SU-DHL-6 (cell line): ENCODE data around the gene NPIPB2.

ENCODE experiments used
- H2AFZ ChIP-seq: fragments of 200-600 bp; sonication (generic); 2 replicates; pipeline ENCODE4 v1.6.1; 2014; ENCODE audit warnings: low read depth, mild to moderate bottlenecking, moderate library complexity, mixed read lengths, antibody characterized with exemption, low read length; ENCODE audit not compliant: severe bottlenecking
- H3F3A ChIP-seq: fragments of 200-600 bp; shearing (Covaris generic); 2 replicates; pipeline ENCODE4 v1.6.0; 2016; ENCODE audit warnings: antibody characterized with exemption, mild to moderate bottlenecking; ENCODE audit not compliant: insufficient read depth
- H3K27ac ChIP-seq: fragments of 200-600 bp; sonication (generic); 2 replicates; pipeline ENCODE4 v1.5.1; 2016; ENCODE audit warnings: low read depth, mild to moderate bottlenecking, low read length, moderate library complexity, mixed read lengths
- H3K27me3 ChIP-seq: fragments of 200-600 bp; sonication (generic), shearing (Covaris generic); 2 replicates; pipeline ENCODE4 v1.6.0; 2014; ENCODE audit warnings: mild to moderate bottlenecking, low read length
- H3K36me3 ChIP-seq: fragments of 200-600 bp; sonication (generic); 2 replicates; pipeline ENCODE4 v1.6.1; 2014; ENCODE audit warnings: mild to moderate bottlenecking, low read length, mixed read lengths
- H3K4me2 ChIP-seq: fragments of 300-600, 200-600 bp; shearing (Covaris generic), sonication (generic); 2 replicates; pipeline ENCODE4 v1.6.0; 2014; ENCODE audit warnings: low read length, low read depth, mild to moderate bottlenecking; ENCODE audit not compliant: poor library complexity, severe bottlenecking
- H3K4me3 ChIP-seq: fragments of 200-600 bp; sonication (generic); 2 replicates; pipeline ENCODE4 v1.5.1; 2014; ENCODE audit warnings: antibody characterized with exemption, low read length, mild to moderate bottlenecking, mixed read lengths; ENCODE audit not compliant: insufficient read depth, poor library complexity, severe bottlenecking
- H3K79me2 ChIP-seq: fragments of 200-600 bp; sonication (generic); 2 replicates; pipeline ENCODE4 v1.6.1; 2014; ENCODE audit warnings: mild to moderate bottlenecking, low read length, moderate library complexity; ENCODE audit not compliant: insufficient read depth
- H3K9ac ChIP-seq: fragments of 200-600 bp; sonication (generic); 2 replicates; pipeline ENCODE4 v1.7.0; 2014; ENCODE audit warnings: mild to moderate bottlenecking, low read length
- H3K9me2 ChIP-seq: fragments of 200-600 bp; sonication (generic); replicated peaks from 2 replicates; pipeline ENCODE4 v1.6.1; 2014; ENCODE audit warnings: low read length; ENCODE audit not compliant: insufficient read depth
- H3K9me3 ChIP-seq: fragments of 200-600 bp; sonication (generic); 2 replicates; pipeline ENCODE4 v1.6.1; 2014; ENCODE audit warnings: low read length, mixed read lengths; ENCODE audit not compliant: insufficient read depth
- H4K20me1 ChIP-seq: fragments of 200-600 bp; sonication (generic); 2 replicates; pipeline ENCODE4 v1.6.1; 2014; ENCODE audit warnings: low read depth, mild to moderate bottlenecking, antibody characterized with exemption, low read length, moderate library complexity, mixed read lengths
- EZH2phosphoT487 ChIP-seq: fragments of 200-600 bp; sonication (generic), shearing (Covaris generic); conservative IDR thresholded peaks from 2 replicates; pipeline ENCODE4 v1.6.1; 2018; ENCODE audit warnings: mild to moderate bottlenecking, antibody characterized with exemption, low read length, moderate library complexity, mixed read lengths
- TF ChIP-seq, protein P1 (sequence below): fragments of 200-600 bp; sonication (generic); IDR thresholded peaks from one replicate; pipeline ENCODE4 v1.5.1; 2017; ENCODE audit warnings: antibody characterized with exemption, mild to moderate bottlenecking, low read length, moderate library complexity; ENCODE audit not compliant: insufficient read depth, poor library complexity, severe bottlenecking

The NPIPB2 gene

DNA sequence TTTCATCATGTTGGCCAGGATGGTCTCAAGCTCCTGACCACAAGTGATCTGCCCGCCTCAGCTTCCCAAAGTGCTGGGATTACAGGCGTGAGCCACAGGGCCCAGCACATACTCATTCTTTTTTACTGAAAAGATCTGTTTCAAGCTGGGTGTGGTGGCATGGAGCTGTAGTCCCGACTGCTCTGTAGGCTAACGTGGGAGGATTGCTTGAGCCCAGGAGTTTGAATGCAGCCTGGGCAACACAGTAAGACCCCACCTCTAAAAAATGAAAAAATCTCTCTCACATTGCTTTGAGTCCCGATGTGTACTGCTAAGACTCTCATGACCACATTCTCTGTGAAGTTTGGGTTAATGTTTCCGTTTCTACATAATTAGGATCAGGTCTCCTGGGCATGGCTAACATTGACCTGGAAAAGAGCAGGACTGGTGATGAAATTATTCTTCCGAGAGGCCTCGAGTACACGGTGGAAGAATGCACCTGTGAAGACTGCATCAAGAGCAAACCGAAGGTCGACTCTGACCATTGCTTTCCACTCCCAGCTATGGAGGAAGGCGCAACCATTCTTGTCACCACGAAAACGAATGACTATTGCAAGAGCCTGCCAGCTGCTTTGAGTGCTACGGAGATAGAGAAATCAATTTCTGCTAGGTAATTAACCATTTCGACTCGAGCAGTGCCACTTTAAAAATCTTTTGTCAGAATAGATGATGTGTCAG lies 25.5 kb upstream of the NPIPB2 start:
- H3K36me3 ChIP-seq = peaks cover 16% of the 10 kb centered on the region; the same call in 1 of the 2 replicates
- peak overlapping the region; percentile 96 for H3K4me3 ChIP-seq
- peak overlapping the region; percentile 99 for H3K27ac ChIP-seq
- H3F3A ChIP-seq = peaks cover 87% of the 10 kb centered on the region
- peaks cover 45% of the 10 kb centered on the region for H3K79me2 ChIP-seq
- no peak overlapping the region for H2AFZ ChIP-seq
- no peaks in the 10 kb centered on the region for H3K9me3 ChIP-seq
- TF ChIP-seq EZH2phosphoT487 = no peak
- TF ChIP-seq, protein P1, sequence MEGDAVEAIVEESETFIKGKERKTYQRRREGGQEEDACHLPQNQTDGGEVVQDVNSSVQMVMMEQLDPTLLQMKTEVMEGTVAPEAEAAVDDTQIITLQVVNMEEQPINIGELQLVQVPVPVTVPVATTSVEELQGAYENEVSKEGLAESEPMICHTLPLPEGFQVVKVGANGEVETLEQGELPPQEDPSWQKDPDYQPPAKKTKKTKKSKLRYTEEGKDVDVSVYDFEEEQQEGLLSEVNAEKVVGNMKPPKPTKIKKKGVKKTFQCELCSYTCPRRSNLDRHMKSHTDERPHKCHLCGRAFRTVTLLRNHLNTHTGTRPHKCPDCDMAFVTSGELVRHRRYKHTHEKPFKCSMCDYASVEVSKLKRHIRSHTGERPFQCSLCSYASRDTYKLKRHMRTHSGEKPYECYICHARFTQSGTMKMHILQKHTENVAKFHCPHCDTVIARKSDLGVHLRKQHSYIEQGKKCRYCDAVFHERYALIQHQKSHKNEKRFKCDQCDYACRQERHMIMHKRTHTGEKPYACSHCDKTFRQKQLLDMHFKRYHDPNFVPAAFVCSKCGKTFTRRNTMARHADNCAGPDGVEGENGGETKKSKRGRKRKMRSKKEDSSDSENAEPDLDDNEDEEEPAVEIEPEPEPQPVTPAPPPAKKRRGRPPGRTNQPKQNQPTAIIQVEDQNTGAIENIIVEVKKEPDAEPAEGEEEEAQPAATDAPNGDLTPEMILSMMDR = no peak
- H3K4me2 ChIP-seq = peak overlapping the region; percentile 100
- H3K9me2 ChIP-seq = no peaks in the 10 kb centered on the region
- no peaks in the 10 kb centered on the region for H3K27me3 ChIP-seq
- H4K20me1 ChIP-seq = no peaks in the 10 kb centered on the region
- H3K9ac ChIP-seq = peak overlapping the region; percentile 83

DNA sequence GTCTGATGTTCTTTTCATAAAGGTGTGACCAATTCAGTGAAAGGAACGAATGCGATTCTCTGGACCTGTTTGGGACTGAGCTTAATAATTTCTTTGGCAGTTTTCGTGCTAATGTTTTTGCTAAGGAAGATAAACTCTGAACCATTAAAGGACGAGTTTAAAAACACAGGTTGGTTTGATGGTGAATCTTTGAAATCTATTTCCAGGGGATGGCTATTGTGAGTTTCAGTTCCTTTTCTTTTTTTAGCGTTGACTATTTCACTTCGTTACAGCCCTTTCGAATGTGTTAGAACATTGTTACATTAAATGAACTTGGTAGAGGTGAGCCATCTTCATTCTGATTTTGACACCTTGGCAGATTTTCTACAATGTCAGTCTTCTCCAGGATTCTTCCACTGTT lies 24.3 kb upstream of the NPIPB2 start:
- Histone ChIP-seq H3K36me3 (peaks cover 16% of the 10 kb centered on the region; the same call in 1 of the 2 replicates), H3K79me2 (peaks cover 42% of the 10 kb centered on the region), H3K27ac (peak overlapping the region; percentile 99), H3K9me2 (no peaks in the 10 kb centered on the region), H3F3A (peaks cover 88% of the 10 kb centered on the region), H3K27me3 (no peaks in the 10 kb centered on the region), H3K4me3 (peak overlapping the region; percentile 96), H2AFZ (no peak overlapping the region), H4K20me1 (no peaks in the 10 kb centered on the region), H3K9ac (peak overlapping the region; percentile 83), H3K4me2 (peak overlapping the region; percentile 100), H3K9me3 (no peaks in the 10 kb centered on the region)
- TF ChIP-seq EZH2phosphoT487 = no peak
- TF ChIP-seq, protein P1 = no peak

DNA sequence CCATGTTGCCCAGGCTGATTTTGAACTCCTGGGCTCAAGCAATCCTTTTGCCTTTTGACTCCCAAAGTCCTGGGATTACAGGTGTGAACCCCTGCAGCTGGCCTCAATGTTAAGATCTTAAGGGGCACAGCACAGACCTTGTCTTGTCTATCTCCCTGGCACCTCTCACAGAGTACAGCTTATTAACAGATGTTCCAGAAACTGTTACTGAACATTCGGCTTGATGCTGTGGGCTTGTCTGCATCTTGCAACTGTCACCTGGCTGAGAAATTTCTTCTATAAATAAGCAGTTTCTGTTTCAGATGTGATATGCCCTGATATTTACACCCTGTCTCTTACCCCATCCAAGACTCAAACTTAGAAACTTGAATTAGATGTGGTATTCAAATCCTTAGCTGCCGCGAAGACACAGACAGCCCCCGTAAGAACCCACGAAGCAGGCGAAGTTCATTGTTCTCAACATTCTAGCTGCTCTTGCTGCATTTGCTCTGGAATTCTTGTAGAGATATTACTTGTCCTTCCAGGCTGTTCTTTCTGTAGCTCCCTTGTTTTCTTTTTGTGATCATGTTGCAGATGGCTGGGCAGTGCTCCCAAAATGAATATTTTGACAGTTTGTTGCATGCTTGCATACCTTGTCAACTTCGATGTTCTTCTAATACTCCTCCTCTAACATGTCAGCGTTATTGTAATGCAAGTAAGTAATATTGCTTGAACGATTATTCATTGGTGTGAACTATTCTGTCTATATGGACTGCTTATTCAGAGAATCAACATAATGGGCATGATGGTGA lies 23.1 kb upstream of the NPIPB2 start, which contains the start of gene TNFRSF17:
Gene TNFRSF17 (plus strand): TSS at position 450 of the 791 bp plus-strand sequence. CDS start 115 bp downstream, at position 565.
- peaks cover 31% of the 10 kb centered on the region for H3K79me2 ChIP-seq
- TF ChIP-seq, protein P1 = no peak
- no peak for TF ChIP-seq EZH2phosphoT487
- H3K9ac ChIP-seq = peak within 1 kb of the TSS; percentile 83
- H3K27me3 ChIP-seq = no peaks in the 10 kb centered on the region
- no peaks in the 10 kb centered on the region for H3K9me3 ChIP-seq
- peaks cover 11% of the 10 kb centered on the region; the same call in 1 of the 2 replicates for H3K36me3 ChIP-seq
- H3K4me2 ChIP-seq = peak within 1 kb of the TSS; percentile 100
- peak within 1 kb of the TSS; percentile 96 for H3K4me3 ChIP-seq
- H3K27ac ChIP-seq = peak within 1 kb of the TSS; percentile 99
- H3K9me2 ChIP-seq = no peaks in the 10 kb centered on the region
- H3F3A ChIP-seq = peaks cover 88% of the 10 kb centered on the region
- no peak within 1 kb of the TSS for H2AFZ ChIP-seq
- no peaks in the 10 kb centered on the region for H4K20me1 ChIP-seq
